Astrocyte of the spinal cord (primary cell): Measurements from ENCODE around the gene PRDM1.

Experiments
- DNase-seq: peaks from one replicate; pipeline ENCODE4 v3.0.0; 2011; ENCODE audit warnings: low read depth, low spot score
- H3K4me3 ChIP-seq: 2 replicates; pipeline ENCODE4 v1.5.1; 2011; ENCODE audit warnings: low read depth, mild to moderate bottlenecking, low read length, moderate library complexity
- in situ Hi-C: cut with HindIII; loops from 2 replicates; pipeline ENCODE4 v1.10.0; 2017; ENCODE audit warnings: low sequenced_read_pairs
- TF ChIP-seq, protein P1 (sequence below): IDR thresholded peaks from 2 replicates; pipeline ENCODE4 v1.5.1; 2012; ENCODE audit warnings: low read depth, mild to moderate bottlenecking, low read length, inconsistent platforms

The PRDM1 gene

DNA sequence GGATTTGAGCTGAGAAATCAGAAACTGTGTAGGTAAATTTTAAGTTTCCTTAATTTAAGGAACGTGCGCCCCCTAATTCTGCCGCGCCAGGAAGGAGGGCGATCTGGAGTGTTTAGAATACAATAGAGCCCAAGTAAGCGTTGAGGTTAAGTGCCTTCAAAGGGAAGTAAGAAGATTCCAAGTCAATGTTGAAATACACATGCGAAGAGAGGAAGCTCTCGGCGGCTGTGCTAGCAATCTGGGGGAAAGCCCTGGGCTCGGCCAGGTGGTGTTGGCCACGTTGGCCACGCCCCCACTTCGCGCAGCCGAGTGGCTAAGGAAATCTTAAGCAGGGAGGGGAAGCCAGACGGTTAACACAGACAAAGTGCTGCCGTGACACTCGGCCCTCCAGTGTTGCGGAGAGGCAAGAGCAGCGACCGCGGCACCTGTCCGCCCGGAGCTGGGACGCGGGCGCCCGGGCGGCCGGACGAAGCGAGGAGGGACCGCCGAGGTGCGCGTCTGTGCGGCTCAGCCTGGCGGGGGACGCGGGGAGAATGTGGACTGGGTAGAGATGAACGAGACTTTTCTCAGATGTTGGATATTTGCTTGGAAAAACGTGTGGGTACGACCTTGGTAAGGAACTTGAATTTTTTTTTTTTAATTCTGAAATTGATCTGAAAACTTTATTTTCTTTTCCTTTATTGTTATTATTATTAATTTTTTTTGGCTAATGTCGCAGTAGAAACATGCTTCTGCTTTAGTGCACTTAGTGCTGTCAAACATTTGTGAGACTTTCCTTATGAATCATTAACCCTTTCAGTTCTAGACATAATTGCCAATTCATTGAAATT lies at the start of gene PRDM1:
TSS of gene PRDM1 (plus strand) at position 353 of the 830 bp plus-strand sequence. CDS start at position 571, 218 bp downstream.
- in situ Hi-C loops = no loop called here
- TF ChIP-seq, protein P1, sequence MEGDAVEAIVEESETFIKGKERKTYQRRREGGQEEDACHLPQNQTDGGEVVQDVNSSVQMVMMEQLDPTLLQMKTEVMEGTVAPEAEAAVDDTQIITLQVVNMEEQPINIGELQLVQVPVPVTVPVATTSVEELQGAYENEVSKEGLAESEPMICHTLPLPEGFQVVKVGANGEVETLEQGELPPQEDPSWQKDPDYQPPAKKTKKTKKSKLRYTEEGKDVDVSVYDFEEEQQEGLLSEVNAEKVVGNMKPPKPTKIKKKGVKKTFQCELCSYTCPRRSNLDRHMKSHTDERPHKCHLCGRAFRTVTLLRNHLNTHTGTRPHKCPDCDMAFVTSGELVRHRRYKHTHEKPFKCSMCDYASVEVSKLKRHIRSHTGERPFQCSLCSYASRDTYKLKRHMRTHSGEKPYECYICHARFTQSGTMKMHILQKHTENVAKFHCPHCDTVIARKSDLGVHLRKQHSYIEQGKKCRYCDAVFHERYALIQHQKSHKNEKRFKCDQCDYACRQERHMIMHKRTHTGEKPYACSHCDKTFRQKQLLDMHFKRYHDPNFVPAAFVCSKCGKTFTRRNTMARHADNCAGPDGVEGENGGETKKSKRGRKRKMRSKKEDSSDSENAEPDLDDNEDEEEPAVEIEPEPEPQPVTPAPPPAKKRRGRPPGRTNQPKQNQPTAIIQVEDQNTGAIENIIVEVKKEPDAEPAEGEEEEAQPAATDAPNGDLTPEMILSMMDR = peak; percentile 7
- peak; percentile 62 for DNase-seq
- peak within 1 kb of the TSS; percentile 67 for H3K4me3 ChIP-seq

DNA sequence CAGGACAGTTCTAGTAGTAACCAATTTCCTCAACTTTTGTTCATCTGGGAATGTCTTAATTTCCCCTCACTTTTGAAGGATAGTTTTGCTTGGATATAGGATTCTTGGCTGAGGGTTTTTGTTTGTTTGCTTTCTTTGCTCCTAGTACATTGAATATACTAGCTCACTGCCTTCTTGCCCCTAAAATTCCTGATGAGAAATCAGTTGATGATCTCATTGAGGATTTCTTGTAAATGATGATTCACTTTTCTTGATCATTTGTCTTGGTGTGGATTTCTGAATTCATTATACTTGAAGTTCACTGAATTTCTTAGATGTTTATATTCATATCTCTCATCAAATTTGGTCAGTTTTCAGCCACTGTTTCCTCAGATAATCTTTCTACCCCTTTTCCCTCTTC lies 49.1 kb upstream of the PRDM1 start:
- H3K4me3 ChIP-seq = no peak overlapping the region
- TF ChIP-seq, protein P1 = no peak
- in situ Hi-C loops = no loop called here
- peak; percentile 52 for DNase-seq

DNA sequence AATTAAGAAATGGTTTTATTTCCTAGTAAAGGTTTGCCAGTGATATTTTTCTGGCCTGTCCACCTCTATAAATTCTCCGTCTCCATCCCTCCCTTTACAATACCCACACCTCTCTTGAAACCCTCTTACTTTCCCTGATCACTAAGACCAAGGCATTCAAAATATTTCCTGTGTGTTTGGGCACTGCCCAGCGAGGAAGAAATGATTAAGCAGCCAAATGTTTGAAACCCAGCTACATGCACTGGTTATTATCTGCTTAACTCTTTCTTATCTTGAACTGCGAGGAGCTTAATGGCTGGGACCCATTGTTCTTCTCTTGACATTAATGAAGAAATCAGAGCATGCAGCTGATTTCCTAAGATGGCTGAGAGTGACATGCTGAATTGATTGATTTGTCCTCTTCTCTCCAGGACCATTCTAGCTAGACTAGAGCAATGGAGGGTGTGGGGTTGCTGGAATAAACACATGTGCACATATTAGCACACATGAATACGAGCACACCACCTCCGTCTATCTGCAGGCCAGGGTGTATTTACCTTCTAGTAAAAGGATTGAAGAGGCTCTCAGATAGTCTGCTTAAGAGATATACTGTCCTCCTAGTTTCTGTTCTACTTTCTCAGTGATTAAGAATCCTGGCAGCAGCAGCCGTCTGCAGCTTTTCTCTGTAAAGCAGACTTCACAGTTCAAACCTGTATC lies 46.1 kb upstream of the PRDM1 start:
- DNase-seq = no peak
- in situ Hi-C loops = no loop called here
- TF ChIP-seq, protein P1 = no peak
- no peak overlapping the region for H3K4me3 ChIP-seq

DNA sequence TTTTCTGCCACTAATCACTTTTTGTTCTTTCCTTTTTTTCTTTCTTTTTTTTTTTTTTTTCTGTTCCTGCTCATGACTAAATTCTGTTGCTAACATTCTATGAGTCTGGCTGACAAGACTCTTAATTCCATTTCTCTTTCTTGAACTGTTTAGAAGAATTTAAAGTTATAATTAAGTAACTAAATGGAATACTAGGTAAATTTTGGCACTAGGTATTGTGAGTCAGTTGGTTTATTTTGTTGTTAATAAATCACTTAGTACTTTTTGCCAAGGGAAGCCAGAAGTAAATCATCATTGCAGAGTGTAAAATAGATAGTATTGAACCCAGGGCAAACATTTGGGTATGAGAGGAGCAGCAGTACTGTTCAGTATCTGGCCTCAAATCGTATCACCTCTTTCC lies 42.0 kb upstream of the PRDM1 start:
- in situ Hi-C loops = no loop called here
- no peak overlapping the region for H3K4me3 ChIP-seq
- TF ChIP-seq, protein P1 = no peak
- no peak for DNase-seq

DNA sequence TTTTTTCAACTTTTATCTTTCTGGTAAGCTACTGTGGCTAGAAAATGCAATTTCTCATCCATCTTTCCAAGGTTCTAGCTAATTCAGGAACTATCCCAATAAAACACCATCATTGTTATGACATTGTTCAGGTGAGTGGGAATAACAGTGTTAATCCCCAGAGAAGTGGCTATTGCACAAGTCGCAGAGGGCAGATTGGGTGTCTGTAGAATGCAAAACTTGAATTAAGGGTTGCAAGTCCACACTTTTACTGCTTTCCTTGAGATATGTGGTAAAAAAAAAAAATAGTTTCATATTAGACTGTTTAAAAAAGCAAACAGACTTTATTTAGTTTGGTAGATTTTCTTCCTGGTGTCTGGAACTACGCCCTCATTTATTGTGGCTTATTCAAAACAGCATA lies 41.1 kb upstream of the PRDM1 start:
- TF ChIP-seq, protein P1 = no peak
- in situ Hi-C loops = no loop called here
- DNase-seq = no peak
- no peak overlapping the region for H3K4me3 ChIP-seq

DNA sequence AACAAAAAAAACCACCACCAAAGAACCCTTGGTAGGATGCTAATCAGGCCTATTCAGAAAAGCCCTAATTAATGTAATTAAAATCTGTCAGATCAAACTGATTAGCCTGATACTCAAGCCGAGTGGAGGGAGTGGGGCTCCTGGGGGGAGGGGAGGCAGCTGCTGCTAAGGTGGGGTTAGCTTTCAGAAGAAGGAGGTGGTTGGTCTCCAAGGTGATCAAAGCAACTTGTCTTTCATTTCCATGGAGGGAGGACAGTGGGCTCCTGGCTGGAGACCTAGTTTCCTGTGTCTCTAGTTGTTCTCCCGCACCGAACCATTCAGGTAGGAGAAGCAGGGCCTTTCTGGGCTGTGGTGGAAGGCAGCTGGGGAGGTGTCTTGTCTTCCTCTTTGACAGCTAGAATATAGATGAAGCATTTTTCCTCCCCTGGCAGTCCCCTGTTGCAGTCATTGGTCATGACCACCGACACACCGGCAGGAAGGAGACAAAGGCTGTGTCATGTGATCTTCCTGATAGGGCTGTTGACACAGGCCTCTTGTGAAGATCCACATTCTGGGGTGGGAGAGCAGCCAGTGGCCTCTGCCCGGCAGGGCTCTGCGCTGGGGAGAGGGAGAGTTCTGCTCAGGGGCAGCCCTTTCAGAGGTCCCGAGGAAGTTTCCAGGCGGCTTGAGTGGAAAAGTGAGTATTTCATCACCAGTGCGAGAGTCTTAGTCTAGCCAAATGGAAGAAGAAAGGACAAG lies 39.9 kb upstream of the PRDM1 start:
- in situ Hi-C loops = no loop called here
- TF ChIP-seq, protein P1 = no peak
- DNase-seq = no peak
- H3K4me3 ChIP-seq = no peak overlapping the region
